ENCODE results near the gene ZNF284. TPM values are rescaled to one million over a fixed set of nuclear protein-coding genes. Genes with fewer than 3 reads are reported as not detected.

The ZNF284 gene
- total RNA-seq, 2 donors from 2014 or later, result 1.3 to 1.8 TPM

DNA sequence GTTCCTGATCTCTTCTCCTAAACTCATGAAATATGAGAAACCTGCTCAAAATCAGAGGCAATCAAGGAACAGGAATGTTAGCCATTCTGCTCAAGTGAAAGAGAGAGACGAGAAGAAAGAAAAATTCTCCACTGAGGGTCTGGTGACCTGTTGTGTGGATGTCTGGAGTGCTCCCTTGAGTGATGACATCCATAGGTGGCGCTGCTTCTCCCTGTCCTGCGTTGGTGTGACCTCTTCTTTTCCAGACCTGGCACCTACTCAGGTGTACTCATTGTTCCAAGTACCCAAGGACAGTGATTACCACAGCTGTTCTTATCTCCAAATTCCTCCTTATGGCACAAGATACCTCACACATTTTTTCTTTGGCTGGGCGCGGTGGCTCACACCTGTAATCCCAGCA is 16.1 kb upstream of the ZNF284 start:
- H3K27me3 ChIP-seq (replicated peaks; ENCODE audit: insufficient read depth), result no peaks in the 10 kb centered on the region
- H3K4me3 ChIP-seq, result no peak overlapping the region
- intact Hi-C loops (cut with DNase I), result no loop called here
- H3K9me3 ChIP-seq, result no peaks in the 10 kb centered on the region
- no peak overlapping the region for H3K27ac ChIP-seq
- no peaks in the 10 kb centered on the region for H3K4me1 ChIP-seq (replicated peaks)
- TF ChIP-seq, protein P1, sequence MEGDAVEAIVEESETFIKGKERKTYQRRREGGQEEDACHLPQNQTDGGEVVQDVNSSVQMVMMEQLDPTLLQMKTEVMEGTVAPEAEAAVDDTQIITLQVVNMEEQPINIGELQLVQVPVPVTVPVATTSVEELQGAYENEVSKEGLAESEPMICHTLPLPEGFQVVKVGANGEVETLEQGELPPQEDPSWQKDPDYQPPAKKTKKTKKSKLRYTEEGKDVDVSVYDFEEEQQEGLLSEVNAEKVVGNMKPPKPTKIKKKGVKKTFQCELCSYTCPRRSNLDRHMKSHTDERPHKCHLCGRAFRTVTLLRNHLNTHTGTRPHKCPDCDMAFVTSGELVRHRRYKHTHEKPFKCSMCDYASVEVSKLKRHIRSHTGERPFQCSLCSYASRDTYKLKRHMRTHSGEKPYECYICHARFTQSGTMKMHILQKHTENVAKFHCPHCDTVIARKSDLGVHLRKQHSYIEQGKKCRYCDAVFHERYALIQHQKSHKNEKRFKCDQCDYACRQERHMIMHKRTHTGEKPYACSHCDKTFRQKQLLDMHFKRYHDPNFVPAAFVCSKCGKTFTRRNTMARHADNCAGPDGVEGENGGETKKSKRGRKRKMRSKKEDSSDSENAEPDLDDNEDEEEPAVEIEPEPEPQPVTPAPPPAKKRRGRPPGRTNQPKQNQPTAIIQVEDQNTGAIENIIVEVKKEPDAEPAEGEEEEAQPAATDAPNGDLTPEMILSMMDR (IDR thresholded peaks at IDR 0.05), result no peak
- TF ChIP-seq POLR2AphosphoS5 (IDR thresholded peaks at IDR 0.05) (no peak), POLR2A (IDR thresholded peaks at IDR 0.05) (no peak)
- DNase-seq (ENCODE audit: low spot score), result no peak
- WGBS, result 96% methylated on average over 5 of the region's 5 CpGs
- H3K36me3 ChIP-seq, result no peaks in the 10 kb centered on the region

DNA sequence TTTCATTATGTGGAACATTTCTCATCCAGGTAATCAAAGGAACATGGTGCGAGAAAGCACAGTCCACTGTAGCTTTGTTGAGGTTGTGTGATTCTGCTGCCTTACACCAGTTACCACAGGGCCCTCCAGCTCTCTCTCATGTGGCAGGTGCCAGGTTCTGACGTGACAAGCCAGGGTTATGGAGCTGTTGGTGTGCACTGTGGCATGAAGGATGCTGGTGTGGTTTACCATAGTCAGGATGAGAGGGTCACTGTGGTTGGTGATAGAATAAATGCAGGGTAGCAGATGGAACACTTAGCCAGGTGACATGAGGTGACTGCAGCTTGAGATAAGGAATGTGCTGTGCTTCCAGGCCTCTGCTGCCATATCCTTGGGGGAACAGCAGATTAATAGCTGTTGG is 12.7 kb upstream of the ZNF284 start:
- no peak for DNase-seq (ENCODE audit: low spot score)
- intact Hi-C loops (cut with DNase I), result no loop called here
- H3K4me1 ChIP-seq (replicated peaks), result no peaks in the 10 kb centered on the region
- no peak overlapping the region for H3K4me3 ChIP-seq
- TF ChIP-seq POLR2A (IDR thresholded peaks at IDR 0.05) (no peak), POLR2AphosphoS5 (IDR thresholded peaks at IDR 0.05) (no peak)
- TF ChIP-seq, protein P1 (IDR thresholded peaks at IDR 0.05), result no peak
- WGBS, result 100% methylated on average over 2 of the region's 2 CpGs
- peaks cover 0 to 4% of the 10 kb centered on the region in 2 donors for H3K36me3 ChIP-seq
- no peak overlapping the region for H3K27ac ChIP-seq
- no peaks in the 10 kb centered on the region for H3K9me3 ChIP-seq
- H3K27me3 ChIP-seq (replicated peaks; ENCODE audit: insufficient read depth), result no peaks in the 10 kb centered on the region

DNA sequence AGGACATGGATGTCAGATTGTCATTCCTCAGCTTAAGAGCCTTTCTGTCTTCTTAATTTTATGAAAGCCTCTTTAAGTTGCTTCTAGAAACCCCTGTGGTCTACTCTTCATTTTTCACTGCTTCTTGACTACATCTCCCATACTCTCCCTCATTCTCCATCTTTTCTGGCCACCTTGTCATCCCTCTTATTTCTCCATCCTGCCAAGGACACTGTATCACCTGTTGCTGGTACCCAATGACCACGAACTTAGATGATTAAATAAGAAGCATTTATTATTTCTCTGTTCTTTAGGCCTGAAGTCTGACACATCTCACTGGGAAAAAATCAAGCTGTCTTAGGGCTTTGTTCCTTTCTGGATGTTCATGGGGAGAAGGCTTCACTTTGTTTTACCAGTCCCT is 10.9 kb upstream of the ZNF284 start:
- no peaks in the 10 kb centered on the region for H3K4me1 ChIP-seq (replicated peaks)
- H3K27ac ChIP-seq, result no peak overlapping the region
- TF ChIP-seq POLR2AphosphoS5 (IDR thresholded peaks at IDR 0.05), result no peak
- TF ChIP-seq, protein P1 (IDR thresholded peaks at IDR 0.05), result no peak
- no peak for TF ChIP-seq POLR2A (IDR thresholded peaks at IDR 0.05)
- H3K27me3 ChIP-seq (replicated peaks; ENCODE audit: insufficient read depth), result no peaks in the 10 kb centered on the region
- no peak for DNase-seq (ENCODE audit: low spot score)
- no peaks in the 10 kb centered on the region for H3K9me3 ChIP-seq
- intact Hi-C loops (cut with DNase I), result no loop called here
- H3K36me3 ChIP-seq, result peaks cover 3 to 4% of the 10 kb centered on the region in 2 donors
- WGBS, result 91% methylated on average over 1 of the region's 1 CpG
- no peak overlapping the region for H3K4me3 ChIP-seq

DNA sequence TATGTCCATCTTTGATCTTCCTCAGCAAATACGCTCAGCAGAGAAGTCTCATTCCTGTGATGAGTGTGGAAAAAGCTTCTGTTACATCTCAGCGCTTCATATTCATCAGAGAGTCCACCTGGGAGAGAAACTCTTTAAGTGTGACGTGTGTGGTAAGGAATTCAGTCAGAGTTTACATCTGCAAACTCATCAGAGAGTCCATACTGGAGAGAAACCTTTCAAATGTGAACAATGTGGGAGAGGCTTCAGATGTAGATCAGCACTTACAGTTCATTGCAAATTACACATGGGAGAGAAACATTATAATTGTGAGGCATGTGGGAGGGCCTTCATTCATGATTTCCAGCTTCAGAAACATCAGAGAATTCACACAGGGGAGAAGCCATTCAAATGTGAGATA is 5.7 kb upstream of the ZNF284 start:
- H3K4me1 ChIP-seq (replicated peaks), result no peaks in the 10 kb centered on the region
- no peak overlapping the region for H3K4me3 ChIP-seq
- peaks cover 8 to 12% of the 10 kb centered on the region in 2 donors for H3K36me3 ChIP-seq
- no peak for DNase-seq (ENCODE audit: low spot score)
- TF ChIP-seq, protein P1 (IDR thresholded peaks at IDR 0.05), result no peak
- TF ChIP-seq POLR2AphosphoS5 (IDR thresholded peaks at IDR 0.05), result no peak
- no peak for TF ChIP-seq POLR2A (IDR thresholded peaks at IDR 0.05)
- intact Hi-C loops (cut with DNase I), result no loop called here
- no peaks in the 10 kb centered on the region for H3K9me3 ChIP-seq
- no peak overlapping the region for H3K27ac ChIP-seq
- no peaks in the 10 kb centered on the region for H3K27me3 ChIP-seq (replicated peaks; ENCODE audit: insufficient read depth)
- WGBS, result 64% methylated on average over 3 of the region's 3 CpGs

DNA sequence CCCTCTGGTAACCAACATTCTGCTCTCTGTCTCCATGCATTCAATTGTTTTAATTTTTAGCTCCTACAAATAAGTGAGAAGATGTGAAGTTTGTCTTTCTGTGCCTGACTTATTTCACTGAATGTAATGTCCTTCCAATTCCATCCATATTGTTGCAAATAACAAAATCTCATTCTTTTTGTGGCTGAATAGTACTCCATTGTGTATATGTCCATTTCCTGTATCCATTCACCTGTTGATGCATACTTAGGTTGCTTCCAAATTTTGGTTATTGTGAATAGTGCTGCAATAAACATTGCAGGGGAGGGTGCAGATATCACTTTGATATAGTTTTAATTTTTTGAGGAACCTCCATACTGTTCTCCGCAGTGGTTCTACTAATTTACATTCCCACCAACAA is 2.5 kb upstream of the ZNF284 start:
- no peak for TF ChIP-seq POLR2A (IDR thresholded peaks at IDR 0.05)
- TF ChIP-seq POLR2AphosphoS5 (IDR thresholded peaks at IDR 0.05), result no peak
- H3K27ac ChIP-seq, result no peak overlapping the region
- peaks cover 4% of the 10 kb centered on the region for H3K4me1 ChIP-seq (replicated peaks)
- no peak for DNase-seq (ENCODE audit: low spot score)
- no peaks in the 10 kb centered on the region for H3K27me3 ChIP-seq (replicated peaks; ENCODE audit: insufficient read depth)
- peaks cover 5 to 12% of the 10 kb centered on the region in 2 donors for H3K36me3 ChIP-seq
- H3K4me3 ChIP-seq, result no peak overlapping the region
- no peaks in the 10 kb centered on the region for H3K9me3 ChIP-seq
- intact Hi-C loops (cut with DNase I), result no loop called here
- WGBS, result 100% methylated on average over 1 of the region's 1 CpG
